KG1 (cell line): ENCODE results near the gene NDUFV3.
"Not testable (repeated sequence)": the region's sequence is repeated elsewhere in the genome, so short reads cannot be mapped to it uniquely, and the experiment has no call there.

ENCODE experiments used
- DNase-seq: peaks from one replicate; lab custom pipeline; 2025; lab: John Stamatoyannopoulos, UW

The NDUFV3 gene

DNA sequence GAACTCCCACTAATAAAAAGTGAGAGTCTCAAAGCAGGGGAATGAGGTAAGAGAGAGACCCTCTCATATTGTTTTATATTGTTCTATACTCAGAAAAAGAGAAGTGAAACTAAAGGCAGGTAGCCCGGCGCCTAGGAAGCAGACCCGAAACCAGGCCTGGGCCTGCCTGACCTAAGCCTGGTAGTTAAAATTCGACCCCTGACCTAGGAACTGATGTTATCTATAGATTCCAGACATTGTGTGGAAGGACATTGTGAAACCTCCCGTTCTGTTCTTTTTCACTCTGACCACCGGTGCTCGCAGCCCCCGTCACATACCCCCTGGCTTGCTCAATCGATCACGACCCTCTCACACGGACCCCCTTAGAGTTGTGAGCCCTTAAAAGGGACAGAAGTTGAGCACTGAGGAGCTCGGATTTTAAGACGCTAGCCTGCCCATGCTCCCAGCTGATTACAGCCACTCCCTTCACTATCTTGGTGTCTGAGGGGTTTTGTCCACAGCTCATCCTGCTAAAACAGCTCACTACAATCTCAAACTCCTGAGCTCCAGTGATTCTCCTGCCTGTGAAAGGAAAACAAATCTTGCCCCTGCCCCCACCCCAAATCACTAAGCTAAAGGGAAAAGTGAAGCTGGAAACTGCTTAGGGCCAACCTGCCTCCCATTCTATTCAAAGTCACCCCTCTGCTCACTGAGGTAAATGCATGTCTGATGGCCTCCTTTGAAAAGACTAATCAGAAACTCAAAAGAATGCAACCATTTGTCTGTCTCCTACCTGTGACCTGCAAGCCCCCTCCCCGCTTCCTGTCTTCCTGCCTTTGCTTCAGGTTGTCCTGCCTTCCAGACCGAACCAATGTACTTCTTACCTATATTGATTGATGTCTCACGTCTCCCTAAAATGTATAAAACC, 44.2 kb downstream of the NDUFV3 start:
- DNase-seq: not testable (repeated sequence)

DNA sequence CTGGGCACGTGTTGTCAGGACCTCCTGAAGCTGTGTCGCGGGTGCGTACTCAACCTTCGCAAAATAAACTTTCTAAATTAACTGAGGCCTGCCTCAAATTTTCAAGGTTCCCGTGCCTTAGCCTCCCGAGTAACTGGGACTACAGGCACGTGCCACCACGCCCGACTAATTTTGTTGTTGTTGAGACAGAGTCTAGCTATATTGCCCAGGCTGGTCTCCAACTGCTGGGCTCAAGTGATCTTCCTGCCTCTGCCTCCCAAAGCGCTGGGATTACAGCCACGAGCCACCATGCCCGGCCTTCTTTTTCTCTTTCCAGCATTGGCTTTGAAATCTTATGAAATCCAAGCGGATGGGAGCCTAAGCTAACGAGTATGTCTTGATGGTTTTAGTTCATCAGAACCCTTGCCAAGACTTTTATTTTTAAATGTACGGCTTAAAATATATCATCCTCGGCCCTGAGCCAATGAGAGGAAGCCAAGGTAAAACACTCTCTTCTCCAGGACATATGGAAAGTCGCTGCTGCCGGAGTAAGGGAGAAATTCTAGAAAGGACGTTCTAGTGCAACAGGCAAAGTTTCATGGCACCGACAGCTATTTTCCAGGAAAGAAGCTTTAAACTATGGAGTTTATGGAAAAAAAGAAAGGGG, 45.0 kb downstream of the NDUFV3 start:
- no peak for DNase-seq

DNA sequence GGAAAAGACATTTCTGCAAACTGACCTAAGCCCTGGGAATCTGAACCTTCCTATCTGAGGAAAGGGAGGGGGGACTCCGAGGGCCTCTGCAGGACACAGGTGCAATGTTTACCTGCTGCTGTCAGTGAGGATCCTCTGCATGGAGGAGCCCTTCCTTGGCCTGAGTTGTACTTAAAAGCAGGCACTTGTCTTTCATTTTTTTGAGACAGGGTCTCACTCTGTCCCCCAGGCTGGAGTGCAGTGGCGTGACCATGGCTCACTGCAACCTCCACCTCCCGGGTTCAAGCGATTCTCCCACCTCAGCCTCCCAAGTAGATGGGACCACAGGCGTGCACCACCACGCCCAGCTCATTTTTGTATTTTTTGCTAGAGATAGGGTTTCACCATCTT, 45.5 kb downstream of the NDUFV3 start:
- not testable (repeated sequence) for DNase-seq

DNA sequence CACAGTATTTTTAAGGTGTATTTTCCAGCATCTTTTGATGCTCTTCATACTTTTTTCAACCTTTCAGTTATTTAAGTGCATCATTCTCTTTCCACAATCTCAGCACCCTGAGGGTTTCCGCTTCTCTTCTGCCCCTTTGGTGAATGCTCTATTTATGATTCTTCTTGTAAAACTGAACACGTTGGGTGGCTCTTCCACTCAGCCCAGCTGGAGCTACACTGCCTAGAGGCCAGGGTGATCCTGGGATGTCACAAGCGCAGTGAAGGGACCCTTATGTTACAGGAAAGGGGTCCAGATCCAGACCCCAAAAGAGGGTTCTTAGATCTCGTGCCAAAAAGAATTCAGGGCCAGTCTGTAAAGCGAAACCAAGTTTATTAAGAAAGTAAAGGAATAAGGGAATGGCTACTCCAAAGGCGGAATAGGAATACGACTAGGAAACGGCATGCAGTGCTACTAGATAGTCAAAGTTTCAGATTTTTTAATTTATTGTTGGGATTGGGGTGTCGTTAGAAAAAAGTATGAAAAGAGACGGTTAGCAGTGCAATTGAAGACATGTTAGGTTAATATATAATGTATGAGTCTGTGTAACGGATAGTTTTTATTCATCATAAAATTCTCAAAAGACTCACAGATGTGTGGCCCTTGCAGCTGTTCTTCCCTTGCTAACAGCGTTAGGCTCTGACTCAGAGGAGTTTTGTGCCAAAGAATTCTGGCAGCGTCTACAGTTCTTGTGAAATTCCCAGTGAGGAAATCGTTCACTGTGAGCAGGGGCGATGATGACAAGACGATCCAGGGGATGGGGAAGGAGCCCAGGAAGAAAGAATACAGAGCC, 46.7 kb downstream of the NDUFV3 start:
- no peak for DNase-seq

DNA sequence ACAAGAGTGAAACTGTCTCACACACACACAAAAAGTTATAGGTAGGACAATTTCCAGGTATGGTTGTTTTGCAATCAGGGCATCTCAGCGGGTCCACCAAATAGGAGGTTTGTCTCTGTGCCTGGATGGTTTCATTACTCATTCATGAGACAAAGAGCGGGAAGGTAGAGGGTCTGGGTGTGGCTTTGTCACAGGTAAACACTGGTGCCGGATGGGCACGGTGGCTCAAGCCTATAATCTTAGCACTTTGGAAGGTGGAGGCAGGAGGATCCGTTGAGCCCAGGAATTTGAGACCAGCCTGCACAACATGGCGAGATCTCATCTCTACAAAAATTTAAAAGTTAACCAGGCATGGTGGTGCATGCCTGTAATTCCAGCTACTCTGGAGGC, 48.6 kb downstream of the NDUFV3 start:
- DNase-seq: no peak

DNA sequence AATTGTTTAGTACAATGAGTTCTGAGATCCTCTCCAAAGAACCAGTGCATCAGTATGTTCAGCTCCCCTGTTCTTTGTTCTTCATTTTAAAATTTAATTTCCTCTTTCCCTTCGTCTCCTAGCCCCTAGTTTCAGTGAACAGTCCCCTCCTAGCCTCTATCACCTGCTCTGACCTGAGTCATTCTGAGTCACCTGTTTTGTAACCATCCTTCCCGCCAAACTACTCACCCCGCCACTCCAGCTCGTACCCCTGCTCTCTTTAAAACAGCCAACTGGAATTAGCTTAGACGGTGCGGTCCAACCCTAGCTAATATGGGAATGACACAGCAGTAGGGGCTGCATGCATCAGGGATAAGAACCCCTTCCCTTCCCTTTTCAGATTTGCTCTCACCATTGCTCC, 49.1 kb downstream of the NDUFV3 start:
- DNase-seq: no peak

DNA sequence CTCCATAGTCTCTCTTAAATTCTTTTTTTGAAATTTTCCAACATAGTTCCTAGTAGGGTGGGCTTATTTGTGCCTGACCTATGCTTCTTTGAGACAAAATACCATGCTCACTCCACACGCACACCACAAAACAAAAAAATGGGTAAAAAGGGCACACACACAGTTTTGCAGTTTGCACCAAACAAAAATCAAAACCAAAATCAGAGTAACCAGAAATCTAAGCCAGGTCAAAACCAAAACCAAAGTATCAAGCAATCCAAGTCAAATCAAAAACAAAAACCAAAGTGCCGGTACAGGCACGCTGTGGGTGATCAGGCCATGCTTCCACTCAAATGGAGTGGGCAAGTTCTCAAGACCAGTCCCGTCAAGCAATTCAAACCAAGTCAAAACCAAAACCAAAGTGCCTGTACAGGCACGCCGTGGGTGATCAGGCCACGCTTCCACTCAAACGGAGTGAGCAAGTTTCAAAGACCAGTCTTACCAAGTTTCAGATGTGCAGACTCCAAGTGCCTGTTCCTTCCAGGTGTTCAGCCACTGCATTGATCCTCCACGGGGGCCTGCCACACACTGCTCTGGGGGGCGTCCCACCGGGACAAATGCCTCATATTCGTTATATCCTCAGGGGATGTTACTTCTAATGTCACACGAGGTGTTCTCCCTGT, 56.1 kb downstream of the NDUFV3 start:
- DNase-seq: not testable (repeated sequence)

DNA sequence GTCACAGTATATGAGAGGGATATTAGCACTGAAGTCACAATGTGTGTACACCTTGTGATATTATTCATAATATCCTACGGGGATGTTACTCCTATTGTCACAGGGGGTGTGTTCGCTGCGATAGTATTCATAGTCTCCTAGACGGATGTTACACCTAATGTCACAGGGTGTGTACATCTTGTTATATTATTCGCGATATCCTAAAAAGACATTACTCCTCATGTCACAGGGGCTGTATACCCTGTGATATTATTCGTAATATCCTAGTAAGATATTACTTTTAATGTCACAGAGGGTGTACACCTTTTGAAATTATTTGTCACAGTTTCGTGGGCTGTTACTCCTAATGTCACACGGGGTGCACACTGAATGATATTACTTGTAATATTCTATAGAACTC, 58.1 kb downstream of the NDUFV3 start:
- DNase-seq: not testable (repeated sequence)

DNA sequence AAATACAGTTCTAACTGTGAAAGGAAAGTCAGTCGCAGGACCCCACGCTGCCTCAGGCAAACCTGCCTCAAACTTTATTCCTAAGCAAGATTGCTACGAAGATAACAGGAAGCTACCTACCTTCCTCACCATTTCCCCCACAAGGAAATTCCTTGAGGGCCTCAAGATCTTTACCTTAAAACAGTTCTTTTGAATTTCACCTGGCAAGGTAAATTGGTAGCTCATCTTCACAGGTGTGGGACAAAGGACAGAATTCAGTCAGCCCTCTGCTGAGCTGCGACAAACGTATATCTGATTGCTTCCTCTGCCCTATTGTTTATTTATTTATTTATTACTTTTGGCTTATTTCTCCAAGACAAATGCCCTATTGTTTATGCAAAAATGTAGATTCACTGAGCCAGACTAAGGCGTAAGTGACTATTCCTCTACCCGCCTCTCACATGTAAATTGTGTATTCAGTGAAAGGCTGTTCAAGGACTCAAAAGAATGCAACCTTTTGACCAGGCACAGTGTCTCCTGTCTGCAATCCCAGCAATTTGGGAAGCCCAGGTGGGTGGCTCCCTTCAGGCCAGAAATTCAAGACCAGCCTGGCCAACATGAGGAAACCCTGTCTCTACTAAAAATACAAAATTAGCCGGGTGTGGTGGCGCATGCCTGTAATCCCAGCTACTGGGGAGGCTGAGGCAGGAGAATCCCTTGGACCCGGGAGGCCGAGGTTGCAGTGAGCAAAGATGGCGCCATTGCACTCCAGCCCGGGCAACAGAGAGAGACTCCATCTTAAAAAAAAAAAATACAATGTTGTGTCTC, 63.9 kb downstream of the NDUFV3 start:
- no peak for DNase-seq

DNA sequence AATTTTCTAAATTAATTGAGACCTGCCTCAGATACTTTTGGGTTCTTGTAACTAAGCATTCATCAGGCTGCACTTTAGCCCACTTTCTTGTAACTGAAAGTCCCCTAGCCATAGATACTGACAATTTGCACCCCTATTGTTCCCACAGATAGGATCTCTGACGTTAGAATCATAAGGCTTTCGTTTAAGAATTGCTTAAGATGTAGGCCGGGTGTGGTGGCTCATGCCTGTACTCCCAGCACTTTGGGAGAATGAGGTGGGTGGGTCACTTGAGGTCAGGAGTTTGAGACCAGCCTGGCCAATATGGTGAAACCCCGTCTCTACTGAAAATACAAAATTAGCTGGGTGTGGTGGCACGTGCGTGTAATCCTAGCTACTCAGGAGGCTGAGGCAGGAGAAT, 65.0 kb downstream of the NDUFV3 start:
- not testable (repeated sequence) for DNase-seq

DNA sequence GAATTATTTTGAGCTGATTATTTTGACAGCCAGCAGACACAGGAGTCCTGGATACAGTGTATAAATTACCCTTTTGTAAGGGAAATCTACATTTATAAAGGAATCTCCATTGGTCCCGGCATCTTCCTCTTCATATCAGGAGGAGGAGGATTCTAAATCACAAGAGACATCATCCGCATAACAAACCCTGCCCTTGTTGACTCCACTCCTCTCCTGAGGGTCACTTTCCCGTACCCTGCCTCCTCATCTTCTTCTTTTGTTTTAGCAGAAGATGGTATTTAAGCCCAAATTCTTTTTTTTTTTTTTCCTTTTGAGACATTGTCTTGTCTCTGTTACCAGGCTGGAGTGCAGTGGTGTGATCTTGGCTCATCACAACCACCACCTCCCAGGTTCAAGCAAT, 66.6 kb downstream of the NDUFV3 start:
- no peak for DNase-seq

DNA sequence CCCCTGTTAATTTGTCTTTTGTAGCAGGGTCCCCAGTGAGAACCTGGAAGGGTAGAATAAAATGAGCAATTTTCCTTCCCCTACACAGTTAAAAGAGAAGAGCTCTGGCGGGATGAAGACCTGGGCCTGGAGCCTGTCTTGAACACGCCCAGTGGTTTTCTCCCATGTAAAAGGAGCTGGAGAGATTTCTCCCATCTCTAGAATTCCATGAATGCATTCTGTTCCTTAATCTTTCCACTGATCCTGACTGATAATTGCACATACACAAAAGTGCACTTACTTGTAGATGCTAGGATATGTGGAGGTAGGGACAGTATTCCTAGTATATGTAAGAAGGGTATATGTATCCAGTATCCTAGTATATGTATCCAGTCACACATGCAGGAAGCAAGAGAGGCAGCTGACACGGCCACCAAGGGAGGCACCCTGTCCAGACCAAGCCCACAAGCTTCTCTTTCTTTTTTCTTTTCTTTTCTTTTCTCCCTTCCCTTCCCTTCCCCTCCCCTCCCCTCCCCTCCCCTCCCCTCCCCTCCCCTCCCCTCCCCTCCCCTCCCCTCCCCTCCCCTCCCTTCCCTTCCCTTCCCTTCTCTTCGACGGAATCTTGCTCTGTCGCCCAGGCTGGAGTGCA, 69.4 kb downstream of the NDUFV3 start:
- DNase-seq: no peak
